Left ventricle myocardium inferior (tissue), 1 donor: ENCODE measurements around the gene SLC6A9. TPM values are rescaled to one million over a fixed set of nuclear protein-coding genes. Genes with fewer than 3 reads are reported as not detected.

ENCODE experiments used
- DNase-seq: peaks from one replicate; pipeline ENCODE4 v3.0.0-alpha.2; 2020
- H3K27ac ChIP-seq: fragments of 200-600 bp; replicated peaks from 2 replicates; pipeline ENCODE4 v1.8.0; 2021
- H3K27me3 ChIP-seq: fragments of 200-600 bp; 2 replicates; pipeline ENCODE4 v1.8.0; 2021; ENCODE audit warnings: low read depth
- H3K36me3 ChIP-seq: fragments of 200-600 bp; 2 replicates; pipeline ENCODE4 v1.8.0; 2021
- H3K4me1 ChIP-seq: fragments of 200-600 bp; 2 replicates; pipeline ENCODE4 v1.8.0; 2021
- H3K4me3 ChIP-seq: fragments of 200-600 bp; 2 replicates; pipeline ENCODE4 v1.8.0; 2021; ENCODE audit warnings: mild to moderate bottlenecking, moderate library complexity
- H3K9me3 ChIP-seq: fragments of 200-600 bp; replicated peaks from 2 replicates; pipeline ENCODE4 v1.8.0; 2021
- intact Hi-C: fragments of 100-400 bp; cut with micrococcal nuclease; formaldehyde crosslinking; loops from one replicate; pipeline ENCODE4 v1.11.0; 2022
- total RNA-seq: library from RNA; stranded (reverse); fragmentation: NEBNext Ultra II Directional; extraction: Animal tissue kit (Norgen Biotek cat#: 25700); gene quantifications from one replicate; pipeline ENCODE4 v1.2.1, GENCODE V29; 2021
- TF ChIP-seq, protein P1 (sequence below): fragments of 200-600 bp; IDR thresholded peaks from 2 replicates; pipeline ENCODE4 v1.8.0; 2021; ENCODE audit warnings: antibody characterized with exemption, mild to moderate bottlenecking, borderline replicate concordance
- donor health status: DM: no; HTN: yes; CAD: no; lungs with severe emphysema.

Gene SLC6A9
- total RNA-seq, 1 donor from 2014 or later, result 1.2 TPM

DNA sequence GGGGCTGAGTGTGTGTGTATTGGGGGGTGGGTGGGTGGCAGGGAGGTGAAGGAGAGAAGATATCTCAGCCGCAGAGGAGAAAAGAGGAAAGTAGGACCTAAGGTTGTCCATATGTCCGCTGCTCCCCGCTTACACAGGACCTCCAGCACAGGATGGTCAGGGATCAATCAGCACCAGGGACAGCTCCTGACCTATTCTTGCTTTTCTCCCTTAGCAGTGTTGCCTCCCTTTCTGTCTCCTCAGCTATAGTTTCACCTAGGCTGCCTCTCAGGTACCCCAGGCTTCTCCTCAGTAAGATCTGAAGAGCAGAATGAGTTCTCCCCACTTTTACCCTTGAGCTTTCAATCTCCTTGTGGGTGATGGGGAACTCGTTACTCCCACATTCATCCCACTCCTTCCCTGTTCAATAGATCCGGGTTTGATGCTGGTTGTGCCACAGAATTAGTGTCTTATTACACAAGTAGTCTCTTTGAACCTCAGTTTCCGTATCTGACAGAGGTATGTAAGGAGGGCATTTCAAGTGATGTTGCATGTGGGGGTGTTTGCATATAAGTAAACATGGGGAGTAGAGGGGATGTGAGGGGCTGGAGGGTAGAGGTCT lies 62.8 kb downstream of the SLC6A9 start:
- DNase-seq, result no peak
- no peaks in the 10 kb centered on the region for H3K27me3 ChIP-seq
- H3K9me3 ChIP-seq, result no peaks in the 10 kb centered on the region
- H3K4me1 ChIP-seq, result peaks cover 19% of the 10 kb centered on the region
- no peak overlapping the region for H3K4me3 ChIP-seq
- H3K27ac ChIP-seq, result no peak overlapping the region
- TF ChIP-seq, protein P1, sequence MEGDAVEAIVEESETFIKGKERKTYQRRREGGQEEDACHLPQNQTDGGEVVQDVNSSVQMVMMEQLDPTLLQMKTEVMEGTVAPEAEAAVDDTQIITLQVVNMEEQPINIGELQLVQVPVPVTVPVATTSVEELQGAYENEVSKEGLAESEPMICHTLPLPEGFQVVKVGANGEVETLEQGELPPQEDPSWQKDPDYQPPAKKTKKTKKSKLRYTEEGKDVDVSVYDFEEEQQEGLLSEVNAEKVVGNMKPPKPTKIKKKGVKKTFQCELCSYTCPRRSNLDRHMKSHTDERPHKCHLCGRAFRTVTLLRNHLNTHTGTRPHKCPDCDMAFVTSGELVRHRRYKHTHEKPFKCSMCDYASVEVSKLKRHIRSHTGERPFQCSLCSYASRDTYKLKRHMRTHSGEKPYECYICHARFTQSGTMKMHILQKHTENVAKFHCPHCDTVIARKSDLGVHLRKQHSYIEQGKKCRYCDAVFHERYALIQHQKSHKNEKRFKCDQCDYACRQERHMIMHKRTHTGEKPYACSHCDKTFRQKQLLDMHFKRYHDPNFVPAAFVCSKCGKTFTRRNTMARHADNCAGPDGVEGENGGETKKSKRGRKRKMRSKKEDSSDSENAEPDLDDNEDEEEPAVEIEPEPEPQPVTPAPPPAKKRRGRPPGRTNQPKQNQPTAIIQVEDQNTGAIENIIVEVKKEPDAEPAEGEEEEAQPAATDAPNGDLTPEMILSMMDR, result no peak
- intact Hi-C loops, result no loop called here
- peaks cover 62% of the 10 kb centered on the region for H3K36me3 ChIP-seq

DNA sequence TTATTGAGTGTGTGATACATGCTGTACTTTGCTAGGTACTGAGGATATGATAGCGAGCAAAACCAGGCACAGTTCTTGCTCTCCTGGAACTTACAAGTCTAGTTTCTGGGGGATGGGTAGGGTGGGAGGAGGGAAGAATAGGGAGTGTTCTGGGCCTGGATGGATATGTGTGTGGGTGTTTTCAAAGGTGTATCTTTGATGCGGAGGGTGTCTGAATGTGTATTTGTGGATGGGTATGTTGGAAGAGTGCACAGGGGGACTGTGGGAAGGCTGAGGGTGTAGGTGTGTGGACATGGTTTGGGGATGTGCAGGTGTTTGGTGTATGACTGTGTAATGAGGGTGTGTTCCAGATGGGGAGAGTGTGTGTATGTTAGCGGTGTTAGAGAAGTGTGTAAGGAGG lies 65.9 kb downstream of the SLC6A9 start:
- intact Hi-C loops, result no loop called here
- Histone ChIP-seq H3K9me3 (no peaks in the 10 kb centered on the region), H3K27me3 (no peaks in the 10 kb centered on the region), H3K4me3 (no peak overlapping the region), H3K27ac (no peak overlapping the region), H3K36me3 (peaks cover 67% of the 10 kb centered on the region), H3K4me1 (peaks cover 26% of the 10 kb centered on the region)
- TF ChIP-seq, protein P1, result no peak
- no peak for DNase-seq

DNA sequence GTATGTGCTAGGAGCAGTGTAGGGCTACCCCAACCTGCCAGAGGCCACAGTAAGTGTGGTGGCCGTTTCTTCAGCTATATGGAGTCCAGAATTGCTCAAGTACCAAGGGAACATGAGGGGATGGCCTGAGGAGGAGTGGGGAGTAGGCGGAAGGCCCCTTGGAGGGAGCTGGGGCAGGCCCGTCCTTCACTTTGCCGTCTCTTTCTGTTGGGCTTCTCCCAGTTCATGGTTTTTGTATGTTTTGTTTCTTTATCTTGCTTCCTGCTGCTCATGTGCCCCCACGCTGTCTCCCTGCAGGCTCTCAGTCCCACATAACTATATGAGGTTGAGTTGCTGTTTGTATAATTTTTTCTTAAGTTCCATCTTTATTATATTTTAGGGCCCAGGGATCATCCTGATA lies 67.4 kb downstream of the SLC6A9 start:
- H3K27me3 ChIP-seq, result no peaks in the 10 kb centered on the region
- H3K4me3 ChIP-seq, result no peak overlapping the region
- peaks cover 82% of the 10 kb centered on the region for H3K36me3 ChIP-seq
- H3K27ac ChIP-seq, result no peak overlapping the region
- intact Hi-C loops, result no loop called here
- no peaks in the 10 kb centered on the region for H3K9me3 ChIP-seq
- TF ChIP-seq, protein P1, result no peak
- peaks cover 17% of the 10 kb centered on the region for H3K4me1 ChIP-seq
- no peak for DNase-seq

DNA sequence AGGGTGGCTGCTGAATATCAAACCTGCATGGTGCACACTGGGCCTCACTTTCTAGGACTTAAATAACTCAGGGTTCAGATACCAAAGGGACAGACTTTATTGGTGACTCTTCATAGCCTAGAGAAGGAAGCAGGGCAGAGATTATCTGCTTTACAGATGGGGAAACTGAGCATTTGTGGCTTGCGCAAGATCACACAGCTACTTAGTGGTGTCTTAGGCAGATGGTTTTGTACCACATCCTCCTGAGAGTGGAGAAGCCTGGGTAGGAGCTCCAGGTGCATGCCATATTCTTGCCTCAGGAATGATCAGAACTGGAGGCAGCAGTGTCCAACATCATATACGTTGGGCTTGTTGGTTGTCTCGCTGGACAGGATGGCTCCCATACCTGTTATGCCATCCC lies 68.3 kb downstream of the SLC6A9 start:
- Histone ChIP-seq H3K4me1 (peaks cover 17% of the 10 kb centered on the region), H3K9me3 (no peaks in the 10 kb centered on the region), H3K27me3 (no peaks in the 10 kb centered on the region), H3K27ac (no peak overlapping the region), H3K4me3 (no peak overlapping the region), H3K36me3 (peaks cover 90% of the 10 kb centered on the region)
- DNase-seq, result no peak
- intact Hi-C loops, result no loop called here
- TF ChIP-seq, protein P1, result no peak

DNA sequence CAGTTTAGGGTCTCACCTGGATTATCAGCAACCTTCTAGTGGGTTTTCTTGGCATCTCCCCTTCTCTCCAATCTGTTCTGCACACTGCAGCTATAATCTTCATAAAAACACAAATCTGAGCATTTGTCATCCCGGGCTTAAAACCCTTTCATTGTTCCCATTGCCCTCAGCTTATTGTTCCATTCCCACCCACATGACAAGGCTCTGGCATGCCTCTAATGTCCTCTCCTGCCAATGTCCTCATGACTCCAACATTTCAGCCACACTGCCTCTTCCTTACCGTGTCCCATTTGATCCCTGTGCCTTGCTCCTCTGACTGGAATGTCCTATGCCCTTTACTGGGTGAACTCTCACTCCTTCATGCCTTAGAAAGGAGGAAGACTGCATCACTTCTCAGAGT lies 68.9 kb downstream of the SLC6A9 start:
- no peak for DNase-seq
- H3K4me1 ChIP-seq, result peaks cover 17% of the 10 kb centered on the region
- intact Hi-C loops, result no loop called here
- no peaks in the 10 kb centered on the region for H3K27me3 ChIP-seq
- TF ChIP-seq, protein P1, result no peak
- H3K36me3 ChIP-seq, result peaks cover 92% of the 10 kb centered on the region
- H3K4me3 ChIP-seq, result no peak overlapping the region
- no peaks in the 10 kb centered on the region for H3K9me3 ChIP-seq
- no peak overlapping the region for H3K27ac ChIP-seq
